ENCODE data around the gene MLLT6.

MLLT6 gene

GRCh38 chr17:38768417-38768816 is 63.3 kb downstream of the MLLT6 start:
- no peak for DNase-seq (ENCODE audit: low read depth)

DNA sequence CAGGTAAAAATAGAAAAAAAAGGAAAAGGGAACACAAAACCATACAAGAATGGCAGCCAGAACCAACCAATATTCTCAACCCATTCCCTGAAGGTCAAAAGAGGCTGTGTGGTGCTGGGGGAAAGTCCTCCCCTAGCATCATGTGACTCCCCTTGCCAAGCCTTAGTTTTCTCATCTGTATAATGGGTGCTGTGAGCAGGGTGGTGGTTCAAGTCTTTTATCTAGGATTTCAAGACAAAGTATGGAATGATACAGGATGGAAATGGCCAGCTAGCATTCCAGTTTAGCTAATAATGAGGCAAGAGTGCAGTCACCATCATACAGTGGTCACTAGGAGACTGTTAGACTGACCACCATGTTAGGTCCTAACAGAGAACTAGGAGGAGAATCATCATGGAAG is 68.2 kb downstream of the MLLT6 start:
- DNase-seq (ENCODE audit: low read depth), result no peak

DNA sequence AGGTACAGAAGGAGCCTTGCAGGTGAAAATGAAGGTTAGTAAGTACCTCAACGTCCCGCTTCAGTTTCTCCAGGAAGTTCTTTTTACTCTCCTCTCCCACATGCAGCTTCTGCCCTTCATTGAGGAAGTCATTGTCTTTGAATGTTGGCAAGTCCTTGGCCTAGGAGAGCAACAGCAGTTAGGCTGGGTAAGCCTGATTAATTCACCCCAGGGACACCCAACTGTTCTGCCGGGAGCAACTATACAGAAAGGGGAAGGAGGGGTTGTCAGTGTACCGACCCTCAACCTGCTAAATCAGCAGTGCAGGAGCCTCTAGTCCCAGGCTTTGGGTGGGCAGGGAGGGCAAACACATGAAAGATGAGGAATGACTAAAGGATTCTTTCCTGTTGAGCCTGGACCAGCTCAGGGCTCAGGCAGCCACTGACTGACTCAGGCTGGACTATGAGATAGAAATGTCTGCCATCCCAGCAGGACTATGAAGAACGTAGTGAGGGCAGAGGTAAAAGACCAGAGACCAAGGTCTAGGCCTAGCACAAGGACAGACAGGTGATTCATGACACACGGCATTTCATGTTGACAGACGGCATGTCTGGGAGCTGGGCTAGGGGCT is 72.7 kb downstream of the MLLT6 start:
- DNase-seq (ENCODE audit: low read depth), result no peak
